Renal cortex interstitium (tissue), 11 donors: ENCODE data around the gene MFAP2. TPM values are rescaled to one million over a fixed set of nuclear protein-coding genes. Genes with fewer than 3 reads are reported as not detected.

Experiments
- DNase-seq, 11 donors: peaks; one replicate each; pipeline ENCODE4 v3.0.0-alpha.2; 2013; ENCODE audit warnings: low read depth in 9 of 11, low spot score in 4 of 11; ENCODE audit errors: extremely low read depth in 1 of 11
- polyA plus RNA-seq, 3 donors: library from polyadenylated mRNA; unstranded; fragments of 120-200 nt; gene quantifications; one replicate each; pipeline ENCODE4 v1.2.1, GENCODE V29; 2013; ENCODE audit not compliant: insufficient read length in 3 of 3

Gene MFAP2
- polyA plus RNA-seq, 3 donors = 195 to 226 (median 205) TPM

GRCh38 chr1:17013491-17014320, 33.3 kb upstream of the MFAP2 start:
- DNase-seq = no peak

- DNase-seq = no peak
Observed at GRCh38 chr1:17012775-17013490, 32.5 kb upstream of the MFAP2 start.

- DNase-seq = peak; percentile 31 to 75 (median 62)
Observed at GRCh38 chr1:17011439-17012307, 31.3 kb upstream of the MFAP2 start, which contains the start of gene ATP13A2. TSS of gene ATP13A2 (minus strand) at chr1:17011928. CDS start at chr1:17011738, 190 bp downstream.

- no peak for DNase-seq
Observed at GRCh38 chr1:17011092-17011438, 30.6 kb upstream of the MFAP2 start.

- no peak for DNase-seq
Observed at GRCh38 chr1:17009706-17010105, 29.3 kb upstream of the MFAP2 start.

- DNase-seq = no peak
Observed at GRCh38 chr1:17008208-17008855, 27.9 kb upstream of the MFAP2 start.

GRCh38 chr1:17007121-17007520, 26.7 kb upstream of the MFAP2 start:
- DNase-seq = no peak

- no peak for DNase-seq
Observed at GRCh38 chr1:17005365-17005740, 24.9 kb upstream of the MFAP2 start.

GRCh38 chr1:17004466-17005364, 24.3 kb upstream of the MFAP2 start:
- no peak for DNase-seq

GRCh38 chr1:17002524-17002902, 22.1 kb upstream of the MFAP2 start:
- no peak for DNase-seq

GRCh38 chr1:17001760-17002523, 21.5 kb upstream of the MFAP2 start:
- no peak for DNase-seq

GRCh38 chr1:16999863-17000262, 19.4 kb upstream of the MFAP2 start:
- DNase-seq = no peak

- no peak for DNase-seq
Observed at GRCh38 chr1:16998589-16998988, 18.2 kb upstream of the MFAP2 start.

- DNase-seq = no peak
Observed at GRCh38 chr1:16996845-16997244, 16.4 kb upstream of the MFAP2 start.

- no peak for DNase-seq
Observed at GRCh38 chr1:16993521-16994038, 13.2 kb upstream of the MFAP2 start.

- no peak for DNase-seq
Observed at GRCh38 chr1:16992675-16993074, 12.3 kb upstream of the MFAP2 start.

GRCh38 chr1:16992102-16992501, 11.7 kb upstream of the MFAP2 start:
- DNase-seq = no peak
